Karpas-422 (cell line): ENCODE data around the gene MORN3. TPM values are rescaled to one million over a fixed set of nuclear protein-coding genes. Genes with fewer than 3 reads are reported as not detected.
A peak's percentile ranks its signal among the peaks of the same experiment; 100 is the strongest.
"Not testable (repeated sequence)": the region's sequence is repeated elsewhere in the genome, so short reads cannot be mapped to it uniquely, and the experiment has no call there.

Experiments
- DNase-seq: peaks from one replicate; pipeline ENCODE4 v3.0.0-alpha.2; 2015
- H2AFZ ChIP-seq: fragments of 200-600 bp; sonication (generic); 2 replicates; pipeline ENCODE4 v1.6.1; 2014; ENCODE audit warnings: antibody characterized with exemption, low read length, mixed read lengths
- H3K27ac ChIP-seq: fragments of 200-600 bp; sonication (generic); 2 replicates; pipeline ENCODE4 v1.5.1; 2014; ENCODE audit warnings: mild to moderate bottlenecking, low read length, moderate library complexity
- H3K27me3 ChIP-seq: fragments of 200-600 bp; sonication (generic); 2 replicates; pipeline ENCODE4 v1.6.1; 2014; ENCODE audit warnings: low read length, mixed read lengths
- H3K36me3 ChIP-seq: fragments of 200-600 bp; sonication (generic); 2 replicates; pipeline ENCODE4 v1.6.1; 2014; ENCODE audit warnings: low read length, mixed read lengths; ENCODE audit not compliant: insufficient read depth
- H3K4me1 ChIP-seq: fragments of 200-600 bp; sonication (generic); 2 replicates; pipeline ENCODE4 v1.6.1; 2014; ENCODE audit warnings: mild to moderate bottlenecking, low read length, mixed read lengths
- H3K4me2 ChIP-seq: fragments of 200-600 bp; sonication (generic); 2 replicates; pipeline ENCODE4 v1.6.1; 2014; ENCODE audit warnings: low read length, low read depth, mild to moderate bottlenecking; ENCODE audit not compliant: poor library complexity, severe bottlenecking
- H3K4me3 ChIP-seq: fragments of 200-600 bp; sonication (generic); 2 replicates; pipeline ENCODE4 v1.5.1; 2014; ENCODE audit warnings: mild to moderate bottlenecking, antibody characterized with exemption, low read length, mixed read lengths
- H3K79me2 ChIP-seq: fragments of 200-600 bp; sonication (generic); 2 replicates; pipeline ENCODE4 v1.6.1; 2014; ENCODE audit warnings: mild to moderate bottlenecking, low read length, mixed read lengths
- H3K9ac ChIP-seq: fragments of 200-600 bp; sonication (generic); 2 replicates; pipeline ENCODE4 v1.6.0; 2014; ENCODE audit warnings: low read length
- H3K9me2 ChIP-seq: fragments of 200-600 bp; sonication (generic), shearing (Covaris generic); replicated peaks from 2 replicates; pipeline ENCODE4 v1.6.0; 2014; ENCODE audit warnings: mild to moderate bottlenecking, low read length, moderate library complexity; ENCODE audit not compliant: insufficient read depth
- H3K9me3 ChIP-seq: fragments of 300-700, 200-600 bp; sonication (generic); 2 replicates; pipeline ENCODE4 v1.6.1; 2014; ENCODE audit warnings: low read length, mixed read lengths
- H4K20me1 ChIP-seq: fragments of 200-600 bp; sonication (generic); 2 replicates; pipeline ENCODE4 v1.6.1; 2014; ENCODE audit warnings: mild to moderate bottlenecking, antibody characterized with exemption, low read length, low read depth; ENCODE audit not compliant: insufficient read depth
- total RNA-seq: library from RNA; depleted of rRNA; stranded (reverse); fragments of >200 nt; shearing (Covaris generic); gene quantifications from 2 replicates; pipeline ENCODE4 v1.2.3, GENCODE V29; 2014; ENCODE audit warnings: low replicate concordance; rRNA removed

Gene MORN3
- total RNA-seq, result 0.25 and 1.6 TPM in 2 replicates

- Histone ChIP-seq H4K20me1 (no peaks in the 10 kb centered on the region), H3K27me3 (no peaks in the 10 kb centered on the region), H3K79me2 (peaks cover 8% of the 10 kb centered on the region), H3K4me1 (peaks cover 25% of the 10 kb centered on the region), H3K9me3 (no peaks in the 10 kb centered on the region), H3K4me2 (no peak within 1 kb of the TSS), H3K9me2 (no peaks in the 10 kb centered on the region), H3K4me3 (no peak within 1 kb of the TSS), H2AFZ (no peak within 1 kb of the TSS), H3K9ac (no peak within 1 kb of the TSS), H3K36me3 (no peaks in the 10 kb centered on the region), H3K27ac (no peak within 1 kb of the TSS)
- DNase-seq, result no peak
Observed at GRCh38 chr12:121669521-121669900, at the start of gene MORN3. Gene MORN3, minus strand, starts transcription at chr12:121669654. Its CDS starts 171 bp downstream, at chr12:121669483.

- Histone ChIP-seq H3K9me2 (no peaks in the 10 kb centered on the region), H3K36me3 (no peaks in the 10 kb centered on the region), H3K27me3 (no peaks in the 10 kb centered on the region), H3K27ac (no peak overlapping the region), H4K20me1 (no peaks in the 10 kb centered on the region), H3K79me2 (peaks cover 70% of the 10 kb centered on the region), H3K4me2 (no peak overlapping the region), H3K9me3 (no peaks in the 10 kb centered on the region), H3K4me3 (no peak overlapping the region), H3K4me1 (peaks cover 27% of the 10 kb centered on the region), H2AFZ (no peak overlapping the region), H3K9ac (no peak overlapping the region)
- peak; percentile 48 for DNase-seq
Observed at GRCh38 chr12:121718653-121719239, 49.3 kb upstream of the MORN3 start.

- Histone ChIP-seq H3K9me2 (no peaks in the 10 kb centered on the region), H3K4me3 (no peak overlapping the region), H3K27ac (no peak overlapping the region), H3K9me3 (no peaks in the 10 kb centered on the region), H4K20me1 (no peaks in the 10 kb centered on the region), H2AFZ (no peak overlapping the region), H3K4me1 (peaks cover 32% of the 10 kb centered on the region), H3K36me3 (no peaks in the 10 kb centered on the region), H3K27me3 (no peaks in the 10 kb centered on the region), H3K79me2 (peaks cover 69% of the 10 kb centered on the region), H3K4me2 (no peak overlapping the region), H3K9ac (no peak overlapping the region)
- DNase-seq, result no peak
Observed at GRCh38 chr12:121717041-121717699, 47.7 kb upstream of the MORN3 start.

GRCh38 chr12:121715862-121716435 lies 46.5 kb upstream of the MORN3 start:
- DNase-seq, result no peak
- no peak overlapping the region for H3K4me3 ChIP-seq
- peaks cover 65% of the 10 kb centered on the region for H3K79me2 ChIP-seq
- no peak overlapping the region for H3K9ac ChIP-seq
- H3K9me2 ChIP-seq, result no peaks in the 10 kb centered on the region
- H2AFZ ChIP-seq, result no peak overlapping the region
- H3K36me3 ChIP-seq, result no peaks in the 10 kb centered on the region
- no peaks in the 10 kb centered on the region for H4K20me1 ChIP-seq
- H3K27me3 ChIP-seq, result no peaks in the 10 kb centered on the region
- H3K9me3 ChIP-seq, result no peaks in the 10 kb centered on the region
- no peak overlapping the region for H3K4me2 ChIP-seq
- no peak overlapping the region for H3K27ac ChIP-seq
- peaks cover 39% of the 10 kb centered on the region for H3K4me1 ChIP-seq

- not testable (repeated sequence) for H3K27ac ChIP-seq, H2AFZ ChIP-seq, H4K20me1 ChIP-seq, H3K27me3 ChIP-seq, H3K36me3 ChIP-seq, DNase-seq, H3K4me2 ChIP-seq, H3K9me3 ChIP-seq, H3K9ac ChIP-seq, H3K9me2 ChIP-seq, H3K4me3 ChIP-seq
- H3K4me1 ChIP-seq, result peaks cover 39% of the 10 kb centered on the region
- peaks cover 61% of the 10 kb centered on the region for H3K79me2 ChIP-seq
Observed at GRCh38 chr12:121715055-121715454, 45.6 kb upstream of the MORN3 start.

GRCh38 chr12:121713793-121714192 lies 44.3 kb upstream of the MORN3 start:
- peaks cover 54% of the 10 kb centered on the region for H3K79me2 ChIP-seq
- H3K9me2 ChIP-seq, result no peaks in the 10 kb centered on the region
- H3K4me3 ChIP-seq, result peak overlapping the region; percentile 98
- H4K20me1 ChIP-seq, result no peaks in the 10 kb centered on the region
- H3K27ac ChIP-seq, result no peak overlapping the region; the same call in 1 of the 2 replicates
- H3K36me3 ChIP-seq, result no peaks in the 10 kb centered on the region
- no peaks in the 10 kb centered on the region for H3K9me3 ChIP-seq
- H3K4me1 ChIP-seq, result peaks cover 39% of the 10 kb centered on the region
- no peaks in the 10 kb centered on the region for H3K27me3 ChIP-seq
- H3K9ac ChIP-seq, result peak overlapping the region; percentile 89
- peak; percentile 51 for DNase-seq
- peak overlapping the region; percentile 57; the same call in 1 of the 2 replicates for H2AFZ ChIP-seq
- peak overlapping the region; percentile 85 for H3K4me2 ChIP-seq

- Histone ChIP-seq H3K27ac (no peak overlapping the region; the same call in 1 of the 2 replicates), H3K36me3 (no peaks in the 10 kb centered on the region), H3K9ac (peak overlapping the region; percentile 89), H3K4me2 (peak overlapping the region; percentile 85), H3K79me2 (peaks cover 50% of the 10 kb centered on the region), H4K20me1 (no peaks in the 10 kb centered on the region), H3K9me2 (no peaks in the 10 kb centered on the region), H3K9me3 (no peaks in the 10 kb centered on the region), H3K4me3 (peak overlapping the region; percentile 98), H3K4me1 (peaks cover 39% of the 10 kb centered on the region), H2AFZ (peak overlapping the region; percentile 57; the same call in 1 of the 2 replicates), H3K27me3 (no peaks in the 10 kb centered on the region)
- peak; percentile 62 for DNase-seq
Observed at GRCh38 chr12:121713257-121713777, 43.9 kb upstream of the MORN3 start.
